HG02885 (cell line): ENCODE results near the gene UFC1.

Source experiments
- ATAC-seq: cut with Tn5 transposase; IDR thresholded peaks from one replicate; pipeline ENCODE4 v1.9.1; 2021; ENCODE audit warnings: mild to moderate bottlenecking; ENCODE audit not compliant: unreplicated experiment, poor library complexity

The UFC1 gene

GRCh38 chr1:161132410-161133219, 21.2 kb upstream of the UFC1 start, which contains the start of gene DEDD:
DEDD (minus strand) TSS chr1:161132667; CDS start chr1:161124462, 8,205 bp downstream.
- ATAC-seq, result peak; percentile 94

GRCh38 chr1:161133220-161133740, 20.5 kb upstream of the UFC1 start:
- no peak for ATAC-seq

- no peak for ATAC-seq
These were observed 15.9 kb upstream of the UFC1 start for GRCh38 chr1:161137881-161138280.

- ATAC-seq, result no peak
These were observed 15.3 kb upstream of the UFC1 start for GRCh38 chr1:161138431-161138830.

- ATAC-seq, result no peak
These were observed 14.0 kb upstream of the UFC1 start for GRCh38 chr1:161139766-161140165.

- ATAC-seq, result no peak
These were observed 12.9 kb upstream of the UFC1 start for GRCh38 chr1:161140755-161141400.

GRCh38 chr1:161145832-161146231, 7.9 kb upstream of the UFC1 start:
- ATAC-seq, result no peak

GRCh38 chr1:161153176-161153575, 602 bp upstream of the UFC1 start:
- ATAC-seq, result peak; percentile 13

- ATAC-seq, result no peak
These were observed 4.1 kb downstream of the UFC1 start for GRCh38 chr1:161157867-161158266.

GRCh38 chr1:161158316-161159010, 4.7 kb downstream of the UFC1 start:
- no peak for ATAC-seq

GRCh38 chr1:161159087-161159912, 5.5 kb downstream of the UFC1 start, which contains the start of gene USP21:
USP21 (plus strand) TSS chr1:161159500; CDS start chr1:161160641, 1,141 bp downstream.
- ATAC-seq, result peak; percentile 90

- ATAC-seq, result no peak
These were observed 6.1 kb downstream of the UFC1 start for GRCh38 chr1:161159913-161160243.

GRCh38 chr1:161160671-161161145, 6.9 kb downstream of the UFC1 start:
- no peak for ATAC-seq

- no peak for ATAC-seq
These were observed 7.9 kb downstream of the UFC1 start for GRCh38 chr1:161161652-161162051.

- no peak for ATAC-seq
These were observed 8.3 kb downstream of the UFC1 start for GRCh38 chr1:161162052-161162451.

- ATAC-seq, result no peak
These were observed 9.0 kb downstream of the UFC1 start for GRCh38 chr1:161162806-161163205.

- no peak for ATAC-seq
These were observed 10.0 kb downstream of the UFC1 start for GRCh38 chr1:161163793-161164192.

- no peak for ATAC-seq
These were observed 11.3 kb downstream of the UFC1 start for GRCh38 chr1:161164901-161165610.
